ENCODE data around the gene PCBP1. TPM values are rescaled to one million over a fixed set of nuclear protein-coding genes. Genes with fewer than 3 reads are reported as not detected.

Gene PCBP1
- polyA plus RNA-seq, 2 of the 4 experiments (the other 2 are of a cell fraction): 86.8 to 304 TPM

DNA sequence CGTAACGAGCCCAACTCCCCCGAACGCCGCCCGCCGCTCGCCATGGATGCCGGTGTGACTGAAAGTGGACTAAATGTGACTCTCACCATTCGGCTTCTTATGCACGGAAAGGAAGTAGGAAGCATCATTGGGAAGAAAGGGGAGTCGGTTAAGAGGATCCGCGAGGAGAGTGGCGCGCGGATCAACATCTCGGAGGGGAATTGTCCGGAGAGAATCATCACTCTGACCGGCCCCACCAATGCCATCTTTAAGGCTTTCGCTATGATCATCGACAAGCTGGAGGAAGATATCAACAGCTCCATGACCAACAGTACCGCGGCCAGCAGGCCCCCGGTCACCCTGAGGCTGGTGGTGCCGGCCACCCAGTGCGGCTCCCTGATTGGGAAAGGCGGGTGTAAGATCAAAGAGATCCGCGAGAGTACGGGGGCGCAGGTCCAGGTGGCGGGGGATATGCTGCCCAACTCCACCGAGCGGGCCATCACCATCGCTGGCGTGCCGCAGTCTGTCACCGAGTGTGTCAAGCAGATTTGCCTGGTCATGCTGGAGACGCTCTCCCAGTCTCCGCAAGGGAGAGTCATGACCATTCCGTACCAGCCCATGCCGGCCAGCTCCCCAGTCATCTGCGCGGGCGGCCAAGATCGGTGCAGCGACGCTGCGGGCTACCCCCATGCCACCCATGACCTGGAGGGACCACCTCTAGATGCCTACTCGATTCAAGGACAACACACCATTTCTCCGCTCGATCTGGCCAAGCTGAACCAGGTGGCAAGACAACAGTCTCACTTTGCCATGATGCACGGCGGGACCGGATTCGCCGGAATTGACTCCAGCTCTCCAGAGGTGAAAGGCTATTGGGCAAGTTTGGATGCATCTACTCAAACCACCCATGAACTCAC, 673 bp downstream of the PCBP1 start (continued):
- TF ChIP-seq, protein P1, sequence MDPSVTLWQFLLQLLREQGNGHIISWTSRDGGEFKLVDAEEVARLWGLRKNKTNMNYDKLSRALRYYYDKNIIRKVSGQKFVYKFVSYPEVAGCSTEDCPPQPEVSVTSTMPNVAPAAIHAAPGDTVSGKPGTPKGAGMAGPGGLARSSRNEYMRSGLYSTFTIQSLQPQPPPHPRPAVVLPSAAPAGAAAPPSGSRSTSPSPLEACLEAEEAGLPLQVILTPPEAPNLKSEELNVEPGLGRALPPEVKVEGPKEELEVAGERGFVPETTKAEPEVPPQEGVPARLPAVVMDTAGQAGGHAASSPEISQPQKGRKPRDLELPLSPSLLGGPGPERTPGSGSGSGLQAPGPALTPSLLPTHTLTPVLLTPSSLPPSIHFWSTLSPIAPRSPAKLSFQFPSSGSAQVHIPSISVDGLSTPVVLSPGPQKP (IDR thresholded peaks at IDR 0.05; ENCODE audit: low read depth, low read length): no peak
- TF ChIP-seq EHMT2 (IDR thresholded peaks at IDR 0.05; ENCODE audit: low read depth): no peak
- TF ChIP-seq HOXB13 (CRISPR knock-in tag; IDR thresholded peaks at IDR 0.05; ENCODE audit: low read depth): no peak
- TF ChIP-seq POLR2AphosphoS2 (conservative IDR thresholded peaks at IDR 0.05; ENCODE audit: low read length): no peak
- no peak for TF ChIP-seq EP300 (IDR thresholded peaks at IDR 0.05)
- TF ChIP-seq RCOR1 (IDR thresholded peaks at IDR 0.05; ENCODE audit: low read depth, low read length): no peak
- TF ChIP-seq, protein P2, sequence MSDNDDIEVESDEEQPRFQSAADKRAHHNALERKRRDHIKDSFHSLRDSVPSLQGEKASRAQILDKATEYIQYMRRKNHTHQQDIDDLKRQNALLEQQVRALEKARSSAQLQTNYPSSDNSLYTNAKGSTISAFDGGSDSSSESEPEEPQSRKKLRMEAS (IDR thresholded peaks at IDR 0.05): peak; percentile 40; the same call in 1 of the 2 replicates
- TF ChIP-seq CBX8 (IDR thresholded peaks at IDR 0.05): no peak
- no peak for TF ChIP-seq NPAS2 (CRISPR knock-in tag; IDR thresholded peaks at IDR 0.05; ENCODE audit: borderline replicate concordance)
- no peak for TF ChIP-seq HDAC2 (IDR thresholded peaks at IDR 0.05)
- TF ChIP-seq GATA3 (IDR thresholded peaks at IDR 0.05; ENCODE audit: borderline replicate concordance): no peak; the same call in 1 of the 2 replicates
- TF ChIP-seq RAD21 (conservative IDR thresholded peaks at IDR 0.05 in 1 of 2, IDR thresholded peaks at IDR 0.05 in 1 of 2): peak; percentile 19 to 27; a peak in 4 of 5 replicates
- no peak for TF ChIP-seq HEYL (CRISPR knock-in tag; IDR thresholded peaks at IDR 0.05)
- no peak for TF ChIP-seq FOSL2 (IDR thresholded peaks at IDR 0.05)
- no peak; the same call in 1 of the 2 replicates for TF ChIP-seq FOSL2 (CRISPR knock-in tag; IDR thresholded peaks at IDR 0.05)
- TF ChIP-seq JUN (IDR thresholded peaks at IDR 0.05): peak in 1 of 2 experiments; percentile 41; a peak in 2 of 5 replicates
- TF ChIP-seq FOXS1 (CRISPR knock-in tag; IDR thresholded peaks at IDR 0.05): no peak
- no peak for TF ChIP-seq ESRRA (IDR thresholded peaks at IDR 0.05; ENCODE audit: borderline replicate concordance, low read length)
- TF ChIP-seq HOXA7 (CRISPR knock-in tag; IDR thresholded peaks at IDR 0.05): no peak
- TF ChIP-seq, protein P3, sequence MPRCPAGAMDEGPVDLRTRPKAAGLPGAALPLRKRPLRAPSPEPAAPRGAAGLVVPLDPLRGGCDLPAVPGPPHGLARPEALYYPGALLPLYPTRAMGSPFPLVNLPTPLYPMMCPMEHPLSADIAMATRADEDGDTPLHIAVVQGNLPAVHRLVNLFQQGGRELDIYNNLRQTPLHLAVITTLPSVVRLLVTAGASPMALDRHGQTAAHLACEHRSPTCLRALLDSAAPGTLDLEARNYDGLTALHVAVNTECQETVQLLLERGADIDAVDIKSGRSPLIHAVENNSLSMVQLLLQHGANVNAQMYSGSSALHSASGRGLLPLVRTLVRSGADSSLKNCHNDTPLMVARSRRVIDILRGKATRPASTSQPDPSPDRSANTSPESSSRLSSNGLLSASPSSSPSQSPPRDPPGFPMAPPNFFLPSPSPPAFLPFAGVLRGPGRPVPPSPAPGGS (IDR thresholded peaks at IDR 0.05): no peak
- TF ChIP-seq SREBF2 (IDR thresholded peaks at IDR 0.05): no peak
- TF ChIP-seq, protein P4, sequence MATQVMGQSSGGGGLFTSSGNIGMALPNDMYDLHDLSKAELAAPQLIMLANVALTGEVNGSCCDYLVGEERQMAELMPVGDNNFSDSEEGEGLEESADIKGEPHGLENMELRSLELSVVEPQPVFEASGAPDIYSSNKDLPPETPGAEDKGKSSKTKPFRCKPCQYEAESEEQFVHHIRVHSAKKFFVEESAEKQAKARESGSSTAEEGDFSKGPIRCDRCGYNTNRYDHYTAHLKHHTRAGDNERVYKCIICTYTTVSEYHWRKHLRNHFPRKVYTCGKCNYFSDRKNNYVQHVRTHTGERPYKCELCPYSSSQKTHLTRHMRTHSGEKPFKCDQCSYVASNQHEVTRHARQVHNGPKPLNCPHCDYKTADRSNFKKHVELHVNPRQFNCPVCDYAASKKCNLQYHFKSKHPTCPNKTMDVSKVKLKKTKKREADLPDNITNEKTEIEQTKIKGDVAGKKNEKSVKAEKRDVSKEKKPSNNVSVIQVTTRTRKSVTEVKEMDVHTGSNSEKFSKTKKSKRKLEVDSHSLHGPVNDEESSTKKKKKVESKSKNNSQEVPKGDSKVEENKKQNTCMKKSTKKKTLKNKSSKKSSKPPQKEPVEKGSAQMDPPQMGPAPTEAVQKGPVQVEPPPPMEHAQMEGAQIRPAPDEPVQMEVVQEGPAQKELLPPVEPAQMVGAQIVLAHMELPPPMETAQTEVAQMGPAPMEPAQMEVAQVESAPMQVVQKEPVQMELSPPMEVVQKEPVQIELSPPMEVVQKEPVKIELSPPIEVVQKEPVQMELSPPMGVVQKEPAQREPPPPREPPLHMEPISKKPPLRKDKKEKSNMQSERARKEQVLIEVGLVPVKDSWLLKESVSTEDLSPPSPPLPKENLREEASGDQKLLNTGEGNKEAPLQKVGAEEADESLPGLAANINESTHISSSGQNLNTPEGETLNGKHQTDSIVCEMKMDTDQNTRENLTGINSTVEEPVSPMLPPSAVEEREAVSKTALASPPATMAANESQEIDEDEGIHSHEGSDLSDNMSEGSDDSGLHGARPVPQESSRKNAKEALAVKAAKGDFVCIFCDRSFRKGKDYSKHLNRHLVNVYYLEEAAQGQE (IDR thresholded peaks at IDR 0.05): 0 out of 2 replicates have a peak, but pooled peaks have one; percentile 15
- TF ChIP-seq ZFP36 (IDR thresholded peaks at IDR 0.05; ENCODE audit: borderline replicate concordance, partially characterized antibody): no peak
- TF ChIP-seq, protein P5, sequence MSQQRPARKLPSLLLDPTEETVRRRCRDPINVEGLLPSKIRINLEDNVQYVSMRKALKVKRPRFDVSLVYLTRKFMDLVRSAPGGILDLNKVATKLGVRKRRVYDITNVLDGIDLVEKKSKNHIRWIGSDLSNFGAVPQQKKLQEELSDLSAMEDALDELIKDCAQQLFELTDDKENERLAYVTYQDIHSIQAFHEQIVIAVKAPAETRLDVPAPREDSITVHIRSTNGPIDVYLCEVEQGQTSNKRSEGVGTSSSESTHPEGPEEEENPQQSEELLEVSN (IDR thresholded peaks at IDR 0.05; ENCODE audit: borderline replicate concordance, low read depth): no peak

Data from A549 (cell line).